Measurements from ENCODE around the gene HOXA5.

HOXA5 gene

DNA sequence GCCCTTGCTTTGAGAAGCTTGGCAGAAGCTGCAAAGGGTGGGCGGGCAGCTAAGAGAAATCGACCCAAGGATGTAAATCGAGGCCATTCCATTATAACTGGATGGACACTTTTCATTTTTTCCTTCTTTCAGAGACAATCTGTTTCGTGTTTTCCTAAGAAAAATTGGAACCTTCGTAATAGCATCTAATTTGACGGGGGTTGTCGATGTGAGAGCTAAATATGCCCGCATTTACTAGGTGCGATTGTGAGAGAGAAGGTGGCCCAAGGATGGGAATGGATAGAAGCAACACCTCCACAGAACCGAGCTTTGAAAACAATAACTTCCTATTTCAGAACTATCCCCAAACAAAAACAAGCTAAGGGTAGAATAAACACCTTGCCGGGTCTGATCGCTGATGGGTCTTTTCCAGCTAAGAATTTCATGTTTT is 12.1 kb downstream of the HOXA5 start:
- DNase-seq = no peak

GRCh38 chr7:27130540-27131389 is 12.7 kb downstream of the HOXA5 start, which contains the start of gene HOXA4:
Gene HOXA4 (minus strand): TSS chr7:27130757. CDS start chr7:27130733, 24 bp downstream.
- DNase-seq = peak; percentile 23

DNA sequence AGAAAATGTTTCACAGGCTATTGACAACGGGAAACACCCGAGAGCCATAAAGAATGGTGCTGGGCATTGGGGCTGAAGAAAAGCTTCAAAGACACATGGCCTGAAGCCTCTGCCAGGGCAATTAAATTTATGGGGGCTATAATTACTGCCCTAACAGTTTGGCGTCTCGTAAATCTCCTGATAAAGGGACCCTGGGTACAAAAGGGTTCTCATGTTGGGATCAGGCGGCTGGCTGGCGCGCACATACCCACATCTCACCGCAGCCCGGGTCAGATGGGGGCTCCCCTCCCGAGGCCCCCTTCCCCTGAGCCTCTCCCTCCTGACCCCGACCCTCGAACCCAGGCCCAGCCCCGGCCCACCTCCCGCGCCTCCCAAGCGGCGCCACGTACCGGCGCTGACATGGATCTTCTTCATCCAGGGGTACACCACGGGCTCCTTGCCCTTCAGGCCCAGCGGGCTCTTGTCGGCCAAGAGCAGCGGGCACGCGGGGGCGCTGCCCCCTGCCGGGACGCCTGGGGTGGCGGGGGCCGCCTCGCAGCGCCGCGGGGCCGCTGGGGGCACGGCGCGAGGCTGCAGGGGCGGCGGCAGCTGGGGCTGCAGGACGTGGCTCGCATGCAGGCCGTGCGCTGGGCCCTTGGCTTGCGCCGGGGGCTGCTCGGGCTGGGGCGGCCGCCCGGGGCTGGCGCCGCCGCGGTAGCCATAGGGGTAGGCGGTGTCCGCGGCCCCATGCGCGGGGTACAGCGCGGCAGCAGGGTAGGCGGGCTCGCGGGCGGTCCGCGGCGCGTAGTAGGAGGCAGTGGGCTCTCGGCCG is 13.5 kb downstream of the HOXA5 start:
- DNase-seq = no peak

- DNase-seq = no peak
Measured at GRCh38 chr7:27128776-27129728, 14.4 kb downstream of the HOXA5 start.

DNA sequence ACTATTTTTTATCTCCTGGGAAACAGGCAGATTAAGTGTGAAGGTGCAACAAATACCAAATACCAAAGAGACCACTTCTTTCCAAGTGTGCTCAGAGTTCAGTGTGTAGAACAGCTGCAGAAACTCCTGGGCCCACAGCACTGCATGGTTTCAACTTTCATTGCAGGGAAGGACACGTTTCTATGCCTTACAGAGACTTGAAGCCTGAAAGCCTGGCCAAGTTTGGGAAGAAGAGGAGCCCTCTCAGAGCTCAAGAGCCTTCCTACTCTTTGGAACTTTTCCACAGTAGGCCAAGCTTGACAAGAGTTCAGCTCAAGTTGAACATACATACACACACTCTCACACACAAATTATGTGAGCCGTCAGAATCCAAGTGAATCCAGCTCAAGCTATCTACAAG is 15.4 kb downstream of the HOXA5 start:
- no peak for DNase-seq

DNA sequence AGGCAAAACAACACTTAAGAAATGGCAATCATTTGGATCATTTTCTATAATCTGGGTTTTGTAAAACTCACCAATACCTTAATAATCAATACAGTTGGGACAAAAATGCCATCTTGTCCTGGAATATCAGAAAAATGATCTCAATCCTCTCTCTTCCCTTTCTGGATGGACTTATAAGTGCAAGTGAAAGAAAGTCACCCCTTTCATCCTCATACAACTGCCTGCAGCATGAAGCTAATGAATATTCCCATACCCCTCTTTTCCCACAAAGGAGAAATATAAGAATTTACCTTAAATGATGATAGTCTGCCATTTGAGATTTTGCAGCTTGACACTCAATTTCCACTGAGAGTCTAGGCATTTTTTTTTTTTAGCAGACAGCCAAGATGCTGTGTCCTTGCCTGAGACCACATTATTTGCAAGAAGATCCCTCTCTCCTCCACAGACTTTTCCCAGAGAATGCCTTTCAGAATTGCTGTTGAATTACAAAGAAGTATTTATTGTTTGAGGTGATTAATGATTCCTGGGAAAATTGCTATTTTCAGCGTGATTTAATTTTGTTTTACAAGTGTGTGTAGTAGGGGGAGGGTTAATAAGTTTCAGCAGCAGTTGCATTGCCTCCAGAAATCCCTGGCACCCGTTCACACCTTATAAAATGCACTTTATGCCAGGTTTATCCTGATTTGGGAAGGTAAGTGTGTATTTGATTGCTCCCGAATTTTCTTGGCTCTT is 16.7 kb downstream of the HOXA5 start:
- no peak for DNase-seq

DNA sequence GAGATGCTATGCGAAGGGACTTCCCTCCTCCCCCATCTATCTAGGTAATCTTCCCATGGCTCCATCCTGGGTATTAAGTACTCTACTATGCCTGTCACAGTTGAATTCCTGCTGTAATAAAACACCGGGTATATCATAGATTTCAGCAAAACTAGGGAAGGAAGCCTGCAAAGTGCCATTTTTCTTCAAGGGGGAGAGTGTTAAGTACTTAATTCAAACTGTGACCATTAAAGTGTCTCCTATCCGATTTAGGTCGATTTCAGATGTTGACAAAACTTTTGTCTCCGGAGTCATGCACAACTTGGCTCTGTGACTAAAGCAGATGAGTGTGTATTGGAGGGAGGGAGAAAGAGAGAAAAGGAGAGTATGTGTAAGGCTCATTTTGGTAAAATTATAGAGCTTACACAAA is 17.5 kb downstream of the HOXA5 start:
- DNase-seq = no peak

DNA sequence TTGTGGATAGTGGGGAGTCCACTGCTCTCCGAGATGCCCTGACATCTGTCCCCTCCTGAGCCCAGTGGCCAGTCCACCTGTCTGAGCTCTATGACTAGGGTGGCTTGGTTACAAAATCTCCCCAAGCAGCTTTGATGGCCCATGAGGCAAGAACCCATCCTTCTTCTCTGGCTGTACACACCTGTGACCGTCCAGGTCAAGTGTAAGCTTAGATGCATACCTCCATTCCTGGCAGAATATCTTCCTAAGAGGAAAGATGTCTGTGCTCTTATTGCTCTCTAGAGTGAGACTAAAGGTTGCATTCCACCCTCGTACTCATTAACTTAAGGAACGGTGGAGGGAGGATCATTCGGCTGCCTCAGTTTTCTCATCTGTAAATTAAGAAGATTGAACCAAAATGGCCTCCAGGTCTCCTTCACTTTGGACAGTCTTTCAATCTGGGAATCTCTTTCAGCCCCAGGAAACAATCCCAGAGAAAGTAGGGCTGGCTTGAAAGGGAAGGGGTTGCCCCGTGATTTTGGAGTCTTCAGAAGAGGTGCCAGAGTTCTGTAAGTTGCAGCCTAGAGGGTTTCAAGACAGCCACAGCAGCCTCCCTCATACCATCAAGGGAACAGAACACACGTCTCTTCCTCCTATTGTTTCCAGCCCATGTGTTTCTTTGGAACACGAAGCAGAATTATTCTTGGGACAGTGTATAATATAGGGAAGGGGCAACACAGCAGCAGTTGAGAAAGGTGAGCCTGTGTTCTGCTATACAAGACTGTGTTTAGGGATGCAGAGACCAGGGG is 18.4 kb downstream of the HOXA5 start:
- no peak for DNase-seq

GRCh38 chr7:27124096-27124901 is 19.2 kb downstream of the HOXA5 start:
- DNase-seq = no peak

- no peak for DNase-seq
Measured at GRCh38 chr7:27123477-27124053, 19.9 kb downstream of the HOXA5 start.

GRCh38 chr7:27123007-27123476 is 20.4 kb downstream of the HOXA5 start:
- no peak for DNase-seq

GRCh38 chr7:27122077-27122910 is 21.2 kb downstream of the HOXA5 start:
- DNase-seq = no peak

DNA sequence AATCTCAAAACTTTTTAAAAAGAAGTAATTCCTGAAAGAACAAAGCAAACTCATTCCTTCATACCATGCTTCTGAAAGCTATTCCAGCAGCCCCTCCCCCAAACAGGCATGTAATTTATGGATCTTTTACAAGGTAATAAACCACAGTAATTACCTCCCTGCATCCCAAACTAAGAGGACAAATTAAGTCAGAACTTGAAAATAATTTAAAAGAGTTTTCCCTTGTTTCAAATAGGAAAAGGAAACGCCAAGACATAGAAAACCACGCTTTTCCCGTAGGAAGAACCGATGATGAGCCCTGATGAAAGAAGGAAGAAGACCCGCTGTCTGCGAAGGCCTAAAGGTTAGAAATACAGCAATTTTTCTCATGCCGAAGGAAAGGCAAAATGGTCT is 21.8 kb downstream of the HOXA5 start:
- DNase-seq = no peak

DNA sequence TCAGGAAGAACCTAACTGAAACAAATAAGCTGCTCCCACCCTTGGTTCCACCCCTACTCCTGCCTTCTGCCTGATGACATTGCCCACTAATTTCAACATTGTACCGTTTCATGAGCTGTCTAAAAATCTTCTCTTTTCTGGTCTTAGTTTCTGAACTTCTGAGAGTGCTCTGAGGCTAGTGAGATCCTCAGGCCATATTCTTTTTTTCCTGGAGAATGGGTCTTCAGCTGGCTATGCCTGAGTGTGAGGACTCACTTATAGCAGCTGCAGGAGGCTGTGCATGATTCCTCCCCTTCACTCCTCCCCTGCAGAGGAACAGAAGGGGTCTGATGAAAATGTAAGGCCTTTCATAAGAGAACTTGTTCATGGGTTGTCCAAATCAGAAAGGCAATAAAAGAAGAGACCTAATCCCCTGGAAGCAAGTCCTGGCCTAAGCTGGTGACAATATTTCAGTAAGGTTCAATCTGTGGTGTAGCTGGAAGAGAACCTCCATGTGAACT is 24.0 kb downstream of the HOXA5 start:
- DNase-seq = no peak

- no peak for DNase-seq
Measured at GRCh38 chr7:27118580-27118979, 24.9 kb downstream of the HOXA5 start.

DNA sequence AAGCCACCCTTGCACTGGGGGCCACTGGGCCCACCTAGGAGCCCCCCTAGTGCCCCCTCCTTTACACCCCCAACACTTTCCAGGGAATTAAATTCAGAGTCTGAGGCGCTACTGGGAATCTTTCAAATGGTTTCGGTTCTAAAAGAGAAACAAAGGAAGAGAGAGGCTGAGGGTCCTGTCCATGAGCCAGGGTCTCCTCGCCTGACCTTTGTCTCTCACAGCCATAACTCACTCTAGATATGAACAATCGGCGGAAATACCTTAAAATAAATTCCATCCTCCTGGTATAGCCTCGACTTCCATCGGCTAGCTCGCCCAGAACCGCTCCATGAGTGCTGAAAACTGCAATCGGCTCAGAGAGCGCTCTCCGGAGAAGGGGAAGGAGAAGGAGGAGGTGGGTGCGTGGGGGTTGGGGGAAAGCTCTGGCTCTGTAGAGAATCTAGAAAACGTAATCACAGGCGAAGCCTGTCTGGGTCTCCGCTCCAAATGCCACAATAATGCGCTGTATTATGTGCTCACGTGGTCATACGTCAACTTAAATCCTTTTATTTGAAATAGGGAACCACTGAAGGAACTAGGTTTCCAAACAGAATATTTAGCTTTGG is 25.5 kb downstream of the HOXA5 start:
- DNase-seq = no peak

DNA sequence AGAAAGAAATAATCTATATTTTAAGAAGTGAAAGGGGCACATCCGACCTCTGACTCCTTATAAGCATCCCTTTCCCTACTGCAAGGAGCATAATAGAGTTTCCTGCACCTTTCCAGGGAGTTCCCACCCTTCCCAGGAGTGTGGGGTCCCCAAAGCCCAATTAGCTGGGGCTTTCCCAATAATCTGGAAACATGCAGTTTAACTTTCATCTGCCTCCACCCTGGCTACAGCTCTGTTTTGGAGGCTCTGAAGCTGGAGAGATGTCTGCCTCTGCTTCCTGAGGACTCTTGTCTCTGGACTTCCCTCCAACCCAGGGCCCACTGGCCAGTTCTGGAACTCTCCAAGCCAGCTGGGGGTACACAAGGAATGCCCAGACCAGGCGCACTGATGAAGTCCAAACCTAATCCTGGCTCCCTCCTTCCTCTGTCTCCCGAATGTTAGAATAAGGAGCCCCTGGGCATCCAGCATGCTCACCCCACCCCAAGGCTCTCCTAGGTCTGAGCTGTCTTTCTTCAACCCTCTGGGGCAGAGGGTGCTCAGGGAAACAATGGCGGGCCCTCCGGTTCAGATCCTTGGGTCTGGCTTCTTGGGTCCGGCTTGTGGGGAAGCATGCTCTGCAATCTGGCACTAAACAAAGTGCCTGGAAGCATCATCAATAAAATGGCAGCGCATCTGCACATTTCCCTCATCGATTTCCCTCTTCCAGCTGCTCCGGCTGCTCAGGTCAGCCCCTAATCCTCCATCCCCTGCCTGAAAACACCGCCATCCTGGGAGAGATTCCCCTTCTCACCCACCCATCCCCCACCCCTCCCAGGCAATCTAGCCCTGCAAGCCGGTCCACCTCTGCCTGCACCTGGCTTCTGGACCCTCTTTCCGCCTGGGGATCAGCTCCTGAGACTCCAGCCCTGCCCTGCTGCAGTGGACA is 26.3 kb downstream of the HOXA5 start:
- no peak for DNase-seq
